Thymus (tissue), 11 donors: ENCODE results near the gene GOLGA8S. TPM values are rescaled to one million over a fixed set of nuclear protein-coding genes. Genes with fewer than 3 reads are reported as not detected.
"Not testable (repeated sequence)": the region's sequence is repeated elsewhere in the genome, so short reads cannot be mapped to it uniquely, and the experiment has no call there.

Experiments
- DNase-seq, 9 donors: peaks; one replicate each; pipeline ENCODE4 v3.0.0-alpha.2; 2013; ENCODE audit warnings: low spot score in 9 of 9, low read depth in 6 of 9, missing footprints in 1 of 9
- H3K27ac ChIP-seq, 2 donors: one replicate each; pipeline ENCODE4 v1.5.1; 2013; ENCODE audit warnings: control low read depth in 1 of 2, low read depth in 1 of 2, low read length in 1 of 2, mild to moderate bottlenecking in 1 of 2, moderate library complexity in 1 of 2
- H3K27me3 ChIP-seq, 2 donors: one replicate each; pipeline ENCODE4 v1.5.1; 2013; ENCODE audit warnings: low read length in 1 of 2; ENCODE audit not compliant: control insufficient read depth in 2 of 2, insufficient read depth in 1 of 2
- H3K36me3 ChIP-seq, 2 donors: one replicate each; pipeline ENCODE4 v1.5.1; 2013; ENCODE audit warnings: low read length in 1 of 2, mild to moderate bottlenecking in 1 of 2, moderate library complexity in 1 of 2; ENCODE audit not compliant: control insufficient read depth in 2 of 2, insufficient read depth in 2 of 2
- H3K4me1 ChIP-seq, 2 donors: one replicate each; pipeline ENCODE4 v1.5.1; 2013; ENCODE audit warnings: low read length in 2 of 2; ENCODE audit not compliant: control insufficient read depth in 2 of 2, insufficient read depth in 2 of 2
- H3K4me3 ChIP-seq, 2 donors: one replicate each; pipeline ENCODE4 v1.5.1; 2013; ENCODE audit warnings: low read length in 2 of 2, control low read depth in 1 of 2, mild to moderate bottlenecking in 1 of 2
- H3K9me3 ChIP-seq, 2 donors: one replicate each; pipeline ENCODE4 v1.5.1; 2013; ENCODE audit warnings: low read length in 1 of 2, mild to moderate bottlenecking in 1 of 2; ENCODE audit not compliant: control insufficient read depth in 2 of 2, insufficient read depth in 1 of 2
- WGBS: extraction: QIAGEN DNeasy Blood & Tissue Kit; methylation state at CpG from one replicate; pipeline ENCODE4 v1.1.7; 2013; 5-methylcytosine and 5-hydroxymethylcytosine counted together
- polyA plus RNA-seq: library from polyadenylated mRNA; stranded (reverse); fragments of 200-250 nt; gene quantifications from one replicate; pipeline ENCODE4 v1.2.3, GENCODE V29; 2013
- total RNA-seq: library from RNA; stranded (reverse); fragments of 120-200 nt; gene quantifications from one replicate; pipeline ENCODE4 v1.2.4, GENCODE V29; 2013
- donor health status: healthy.

GOLGA8S gene
- total and polyA plus RNA-seq, 2 donors = 0.05 to 0.23 TPM

GRCh38 chr15:23403550-23403949, 49.0 kb downstream of the GOLGA8S start:
- no peak overlapping the region for H3K27ac ChIP-seq
- H3K27me3 ChIP-seq = no peaks in the 10 kb centered on the region
- no peaks in the 10 kb centered on the region for H3K36me3 ChIP-seq
- DNase-seq = no peak
- H3K9me3 ChIP-seq = no peaks in the 10 kb centered on the region
- H3K4me1 ChIP-seq = no peaks in the 10 kb centered on the region
- WGBS = 84% methylated on average over 4 of the region's 4 CpGs
- H3K4me3 ChIP-seq = no peak overlapping the region

GRCh38 chr15:23411841-23412240, 57.3 kb downstream of the GOLGA8S start:
- Histone ChIP-seq H3K4me1 (no peaks in the 10 kb centered on the region), H3K9me3 (no peaks in the 10 kb centered on the region), H3K27ac (no peak overlapping the region), H3K36me3 (no peaks in the 10 kb centered on the region), H3K4me3 (no peak overlapping the region), H3K27me3 (no peaks in the 10 kb centered on the region)
- WGBS = 91% methylated on average over 10 of the region's 10 CpGs
- no peak for DNase-seq

GRCh38 chr15:23412881-23413600, 58.5 kb downstream of the GOLGA8S start:
- not testable (repeated sequence) for H3K9me3 ChIP-seq, H3K4me3 ChIP-seq, H3K27me3 ChIP-seq, H3K36me3 ChIP-seq, H3K4me1 ChIP-seq, H3K27ac ChIP-seq, DNase-seq
- 91% methylated on average over 5 of the region's 5 CpGs for WGBS

Other genes starting within 250 kb of the GOLGA8S start
- gene GOLGA6L1, start 217.9 kb upstream of the GOLGA8S start, total RNA-seq = not detected
- 0.18 TPM for gene GOLGA6L1, start 217.9 kb upstream of the GOLGA8S start, polyA plus RNA-seq
- not detected for gene GOLGA6L26, start 20.6 kb upstream of the GOLGA8S start, total RNA-seq
- not detected for gene GOLGA6L26, start 20.6 kb upstream of the GOLGA8S start, polyA plus RNA-seq
- not detected for gene GOLGA6L2, start 92.5 kb downstream of the GOLGA8S start, total RNA-seq
- 0.09 TPM for gene GOLGA6L2, start 92.5 kb downstream of the GOLGA8S start, polyA plus RNA-seq
- gene MKRN3, start 210.9 kb downstream of the GOLGA8S start, total RNA-seq = 2.3 TPM
- gene MKRN3, start 210.9 kb downstream of the GOLGA8S start, polyA plus RNA-seq = 1.3 TPM